NCI-H1417 treated with DMSO at 0.1 percent for 48 hours (cell line): ENCODE results near the gene CMIP.

Source experiments
- DNase-seq: peaks from one replicate; lab custom pipeline; 2025; lab: John Stamatoyannopoulos, UW

CMIP gene

GRCh38 chr16:81462683-81463082 is 18.1 kb downstream of the CMIP start:
- DNase-seq, result no peak

- DNase-seq, result no peak
These were observed 18.8 kb downstream of the CMIP start for GRCh38 chr16:81463296-81463890.

GRCh38 chr16:81464279-81464678 is 19.7 kb downstream of the CMIP start:
- no peak for DNase-seq

GRCh38 chr16:81465375-81465943 is 20.9 kb downstream of the CMIP start:
- DNase-seq, result no peak

GRCh38 chr16:81466356-81466980 is 21.9 kb downstream of the CMIP start:
- no peak for DNase-seq

- DNase-seq, result no peak
These were observed 22.5 kb downstream of the CMIP start for GRCh38 chr16:81467072-81467471.

GRCh38 chr16:81467815-81468214 is 23.2 kb downstream of the CMIP start:
- no peak for DNase-seq

- DNase-seq, result no peak
These were observed 23.8 kb downstream of the CMIP start for GRCh38 chr16:81468269-81468902.

- no peak for DNase-seq
These were observed 24.6 kb downstream of the CMIP start for GRCh38 chr16:81469183-81469677.

- DNase-seq, result no peak
These were observed 25.3 kb downstream of the CMIP start for GRCh38 chr16:81469710-81470535.

GRCh38 chr16:81470796-81471636 is 26.4 kb downstream of the CMIP start:
- DNase-seq, result no peak

GRCh38 chr16:81471882-81472281 is 27.3 kb downstream of the CMIP start:
- DNase-seq, result no peak

- no peak for DNase-seq
These were observed 27.8 kb downstream of the CMIP start for GRCh38 chr16:81472391-81472790.

- no peak for DNase-seq
These were observed 28.5 kb downstream of the CMIP start for GRCh38 chr16:81473066-81473488.

- DNase-seq, result no peak
These were observed 28.9 kb downstream of the CMIP start for GRCh38 chr16:81473558-81473957.

- no peak for DNase-seq
These were observed 29.7 kb downstream of the CMIP start for GRCh38 chr16:81473969-81474959.

- DNase-seq, result no peak
These were observed 33.4 kb downstream of the CMIP start for GRCh38 chr16:81477697-81478693.

GRCh38 chr16:81478876-81479511 is 34.4 kb downstream of the CMIP start:
- DNase-seq, result no peak
